Activated T-cell treated with anti-CD3 and anti-CD28 coated beads, Interleukin-2, amount 50 U/mL, for 48 hours (primary cell): ENCODE data around the gene DROSHA.
A peak's percentile ranks its signal among the peaks of the same experiment; 100 is the strongest.
"Not testable (repeated sequence)": the region's sequence is repeated elsewhere in the genome, so short reads cannot be mapped to it uniquely, and the experiment has no call there.

Experiments used
- DNase-seq, 2 experiments: peaks; one replicate each; pipeline ENCODE4 v3.0.0-alpha.2; 2020

Gene DROSHA

GRCh38 chr5:31531888-31532547 lies at the start of gene DROSHA, which contains the start of gene C5orf22:
TSS of gene DROSHA (minus strand) at chr5:31532093. CDS start at chr5:31529059, 3,034 bp downstream.
TSS of gene C5orf22 (plus strand) at chr5:31532301. CDS start at chr5:31532393, 92 bp downstream.
- DNase-seq, result peak; percentile 94 to 95

GRCh38 chr5:31579558-31579957 lies 47.7 kb upstream of the DROSHA start:
- no peak for DNase-seq

GRCh38 chr5:31577438-31577837 lies 45.5 kb upstream of the DROSHA start:
- DNase-seq, result no peak

- DNase-seq, result no peak
Measured at GRCh38 chr5:31574772-31575171, 42.9 kb upstream of the DROSHA start.

- DNase-seq, result no peak
Measured at GRCh38 chr5:31573494-31574142, 41.7 kb upstream of the DROSHA start.

GRCh38 chr5:31569068-31569467 lies 37.2 kb upstream of the DROSHA start:
- no peak for DNase-seq

- no peak for DNase-seq
Measured at GRCh38 chr5:31568302-31568835, 36.5 kb upstream of the DROSHA start.

- not testable (repeated sequence) for DNase-seq
Measured at GRCh38 chr5:31566362-31566761, 34.5 kb upstream of the DROSHA start.

- no peak for DNase-seq
Measured at GRCh38 chr5:31563216-31563615, 31.3 kb upstream of the DROSHA start.

GRCh38 chr5:31561946-31562345 lies 30.1 kb upstream of the DROSHA start:
- no peak for DNase-seq

- DNase-seq, result no peak
Measured at GRCh38 chr5:31559942-31560341, 28.0 kb upstream of the DROSHA start.

GRCh38 chr5:31556461-31556860 lies 24.6 kb upstream of the DROSHA start:
- no peak for DNase-seq

- DNase-seq, result no peak
Measured at GRCh38 chr5:31554552-31554951, 22.7 kb upstream of the DROSHA start.

GRCh38 chr5:31553863-31554262 lies 22.0 kb upstream of the DROSHA start:
- no peak for DNase-seq

GRCh38 chr5:31551878-31552277 lies 20.0 kb upstream of the DROSHA start:
- no peak for DNase-seq

- not testable (repeated sequence) for DNase-seq
Measured at GRCh38 chr5:31549114-31549513, 17.2 kb upstream of the DROSHA start.

- DNase-seq, result no peak
Measured at GRCh38 chr5:31537851-31538250, 6.0 kb upstream of the DROSHA start.

GRCh38 chr5:31537349-31537748 lies 5.5 kb upstream of the DROSHA start:
- no peak for DNase-seq

- DNase-seq, result no peak
Measured at GRCh38 chr5:31536873-31537272, 5.0 kb upstream of the DROSHA start.

- DNase-seq, result no peak
Measured at GRCh38 chr5:31534527-31535046, 2.7 kb upstream of the DROSHA start.

- no peak for DNase-seq
Measured at GRCh38 chr5:31531543-31531887, 378 bp downstream of the DROSHA start.

- no peak for DNase-seq
Measured at GRCh38 chr5:31530541-31531265, 1.2 kb downstream of the DROSHA start.

GRCh38 chr5:31523041-31523440 lies 8.9 kb downstream of the DROSHA start:
- no peak for DNase-seq

- no peak for DNase-seq
Measured at GRCh38 chr5:31516802-31517201, 15.1 kb downstream of the DROSHA start.
